H1 (cell line): ENCODE results near the gene IKZF5.

Experiments
- CTCF ChIP-seq, 3 experiments: IDR thresholded peaks; 1 replicate in 2 of 3; 2 replicates in 1 of 3; pipeline versions ENCODE4 v1.5.1 to v1.6.1; 2011; ENCODE audit warnings: low read length in 3 of 3, mild to moderate bottlenecking in 3 of 3, inconsistent platforms in 2 of 3, low read depth in 1 of 3, moderate library complexity in 1 of 3; ENCODE audit not compliant: insufficient read depth in 1 of 3; ENCODE audit errors: control extremely low read depth in 1 of 3
- EP300 ChIP-seq, 2 experiments: IDR thresholded peaks; 1 replicate in 1 of 2; 2 replicates in 1 of 2; pipeline ENCODE4 v1.6.1; 2011 to 2012; ENCODE audit warnings: low read depth in 2 of 2, low read length in 2 of 2, mild to moderate bottlenecking in 2 of 2, borderline replicate concordance in 1 of 2, inconsistent platforms in 1 of 2, moderate library complexity in 1 of 2
- EZH2 ChIP-seq: fragments of 200-600 bp; sonication (generic); IDR thresholded peaks from 2 replicates; pipeline ENCODE4 v1.7.1; 2012; ENCODE audit warnings: low read depth, mild to moderate bottlenecking, moderate library complexity, low read length, inconsistent platforms; ENCODE audit not compliant: severe bottlenecking
- TAF1 ChIP-seq: IDR thresholded peaks from 2 replicates; pipeline ENCODE4 v1.6.1; 2011; ENCODE audit warnings: mild to moderate bottlenecking, low read depth, low read length

- TF ChIP-seq CTCF (IDR thresholded peaks at IDR 0.05; ENCODE audit: control extremely low read depth in 1 of 3, insufficient read depth in 1 of 3, low read depth in 1 of 3, low read length in 3 of 3): no peak
- TF ChIP-seq TAF1: no peak
- no peak for TF ChIP-seq EZH2
- no peak for TF ChIP-seq EP300 (IDR thresholded peaks at IDR 0.05; ENCODE audit: borderline replicate concordance in 1 of 2, low read depth in 2 of 2, low read length in 2 of 2)
Observed at GRCh38 chr10:122949296-122949695, 59.3 kb downstream of the IKZF5 start.
